CD4-positive, alpha-beta T cell (primary cell): ENCODE results near the gene AGO4. TPM values are rescaled to one million over a fixed set of nuclear protein-coding genes. Genes with fewer than 3 reads are reported as not detected.

Source experiments
- ATAC-seq: fragments of 200-7000 bp; cut with Tn5 transposase; one replicate; pipeline ENCODE4 v1.10.0; 2022; ENCODE audit warnings: mild to moderate bottlenecking; ENCODE audit not compliant: poor library complexity
- CTCF ChIA-PET: fragments of 350-600 bp; sonication (Branson Sonifier 250); formaldehyde crosslinking; loops from one replicate; lab custom pipeline; 2021; ENCODE audit warnings: antibody characterized with exemption, inconsistent platforms; lab: Charles Lee
- POLR2A ChIA-PET: fragments of 350-600 bp; sonication (Branson Sonifier 250); formaldehyde crosslinking; loops from one replicate; lab custom pipeline; 2021; ENCODE audit warnings: antibody characterized with exemption, inconsistent platforms; lab: Charles Lee
- DNase-seq, 14 experiments: peaks; one replicate each; pipeline ENCODE4 v3.0.0-alpha.2; 2013 to 2020; ENCODE audit warnings: mixed read lengths in 2 of 14
- H3K27ac ChIP-seq, 2 donors: one replicate each; pipeline versions ENCODE4 v1.5.1 to v1.7.0; 2013; ENCODE audit warnings: low read length in 2 of 2, low read depth in 1 of 2, mild to moderate bottlenecking in 1 of 2
- H3K27me3 ChIP-seq, 2 experiments: 1 replicate in 1 of 2; 2 replicates in 1 of 2; pipeline versions ENCODE4 v1.6.1 to v1.7.0; 2013; ENCODE audit warnings: low read length in 2 of 2, control low read depth in 1 of 2, mild to moderate bottlenecking in 1 of 2, moderate library complexity in 1 of 2; ENCODE audit not compliant: insufficient read depth in 2 of 2, control insufficient read depth in 1 of 2
- H3K36me3 ChIP-seq: one replicate; pipeline ENCODE4 v1.6.1; 2013; ENCODE audit warnings: low read length, control low read depth; ENCODE audit not compliant: insufficient read depth
- H3K4me1 ChIP-seq: one replicate; pipeline ENCODE4 v1.6.1; 2013; ENCODE audit warnings: low read length, control low read depth; ENCODE audit not compliant: insufficient read depth
- H3K4me3 ChIP-seq: one replicate; pipeline ENCODE4 v1.5.1; 2013; ENCODE audit warnings: mild to moderate bottlenecking, low read length, moderate library complexity
- H3K9me3 ChIP-seq, 2 experiments: 1 replicate in 1 of 2; 2 replicates in 1 of 2; pipeline versions ENCODE4 v1.6.1 to v1.7.0; 2013; ENCODE audit warnings: low read length in 2 of 2, mild to moderate bottlenecking in 2 of 2, control low read depth in 1 of 2, moderate library complexity in 1 of 2; ENCODE audit not compliant: control insufficient read depth in 1 of 2, insufficient read depth in 1 of 2
- H3K27ac Mint-ChIP-seq: one replicate; pipeline ENCODE4 v1.8.0; 2020; ENCODE audit warnings: mixed read lengths
- H3K27me3 Mint-ChIP-seq: one replicate; pipeline ENCODE4 v1.8.0; 2021; ENCODE audit warnings: mixed read lengths
- H3K36me3 Mint-ChIP-seq: one replicate; pipeline ENCODE4 v1.8.0; 2021; ENCODE audit warnings: low read depth, mixed read lengths
- H3K4me1 Mint-ChIP-seq: one replicate; pipeline ENCODE4 v1.8.0; 2021; ENCODE audit warnings: low read depth, mixed read lengths
- H3K4me3 Mint-ChIP-seq: one replicate; pipeline ENCODE4 v1.8.0; 2020; ENCODE audit warnings: mild to moderate bottlenecking, mixed read lengths
- H3K9me3 Mint-ChIP-seq: one replicate; pipeline ENCODE4 v1.8.0; 2020; ENCODE audit warnings: mixed read lengths
- CTCF ChIP-seq: fragments of 200-600 bp; IDR thresholded peaks from one replicate; pipeline ENCODE4 v1.8.0; 2022; ENCODE audit warnings: antibody characterized with exemption, mild to moderate bottlenecking
- intact Hi-C, 2 experiments: fragments of 100-400 bp; cut with DNase I in 1 of 2; cut with micrococcal nuclease in 1 of 2; formaldehyde crosslinking; loops; one replicate each; pipeline versions ENCODE4 v1.15.1 to v1.9.0; 2023 to 2025; cut with DNase I, micrococcal nuclease
- total RNA-seq, 174 experiments: library from RNA in 2 of 174; stranded (reverse) in 2 of 174; gene quantifications; one replicate each; pipeline ENCODE4 v1.2.3 and lab custom pipeline; 2021 to 2026

The AGO4 gene
- total RNA-seq, 2 experiments from 2014 or later: 7.4 to 8.1 TPM

DNA sequence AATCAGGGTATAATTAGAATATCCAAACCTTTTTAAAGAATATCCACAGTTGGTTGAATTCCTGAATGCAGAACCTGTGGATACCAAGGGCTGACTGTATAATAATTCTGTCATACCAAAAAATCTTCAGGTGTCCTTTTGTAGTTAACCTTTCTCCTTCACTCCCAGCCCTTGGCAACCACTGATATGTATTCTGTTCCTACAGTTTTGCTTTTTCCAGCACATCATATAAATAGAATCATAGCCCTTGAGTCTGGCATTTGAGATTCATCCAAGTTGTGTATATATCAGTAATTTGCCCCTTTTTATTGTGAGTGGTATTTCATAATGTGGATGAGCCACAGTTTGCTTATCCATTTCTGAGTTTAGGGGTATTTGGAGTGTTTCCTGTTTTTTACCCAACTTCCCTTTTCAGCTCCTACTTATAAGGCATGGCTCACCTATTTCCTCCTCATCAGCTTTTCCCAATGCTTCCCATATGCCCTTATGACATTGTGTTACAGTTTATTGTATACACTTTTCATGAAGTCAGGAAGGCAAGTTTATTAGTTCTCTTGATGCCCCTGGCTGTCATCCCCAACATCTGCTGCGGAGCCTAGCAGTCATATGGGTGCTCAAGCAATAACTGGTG lies 40.2 kb downstream of the AGO4 start:
- Histone ChIP-seq H3K9me3 (no peaks in the 10 kb centered on the region), H3K27ac (no peak overlapping the region), H3K4me1 (no peaks in the 10 kb centered on the region), H3K4me3 (no peak overlapping the region), H3K27me3 (no peaks in the 10 kb centered on the region), H3K36me3 (peaks cover 31% of the 10 kb centered on the region)
- H3K27me3 Mint-ChIP-seq: no peaks in the 10 kb centered on the region
- intact Hi-C loops: no loop called here
- POLR2A ChIA-PET: no interaction called here
- DNase-seq (no peak), ATAC-seq (no peak)
- H3K9me3 Mint-ChIP-seq: no peaks in the 10 kb centered on the region
- no peak overlapping the region for H3K27ac Mint-ChIP-seq
- CTCF ChIA-PET: no interaction called here
- H3K36me3 Mint-ChIP-seq: peaks cover 66% of the 10 kb centered on the region
- no peaks in the 10 kb centered on the region for H3K4me1 Mint-ChIP-seq
- H3K4me3 Mint-ChIP-seq: no peak overlapping the region
- no peak for TF ChIP-seq CTCF

DNA sequence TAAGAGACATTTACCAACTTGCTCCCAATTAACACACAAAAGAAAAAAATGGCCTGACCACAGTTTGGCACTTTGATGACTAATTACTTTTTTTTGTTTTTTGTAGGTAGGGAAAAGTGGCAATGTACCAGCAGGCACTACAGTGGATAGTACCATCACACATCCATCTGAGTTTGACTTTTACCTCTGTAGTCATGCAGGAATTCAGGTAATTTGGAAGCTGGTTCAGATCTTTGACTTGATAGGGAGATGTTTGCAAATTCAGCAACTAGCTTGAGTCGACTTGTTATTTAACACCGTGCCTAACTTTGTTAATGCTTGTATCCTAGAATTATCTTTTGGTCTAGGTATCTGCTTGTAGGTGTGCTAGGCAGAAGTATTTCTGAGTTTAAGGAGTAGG lies 42.2 kb downstream of the AGO4 start:
- Mint-ChIP-seq H3K9me3 (no peaks in the 10 kb centered on the region), H3K27me3 (no peaks in the 10 kb centered on the region), H3K27ac (no peak overlapping the region), H3K4me1 (no peaks in the 10 kb centered on the region), H3K36me3 (peaks cover 68% of the 10 kb centered on the region), H3K4me3 (no peak overlapping the region)
- no peak overlapping the region for H3K4me3 ChIP-seq
- no peak overlapping the region for H3K27ac ChIP-seq
- ATAC-seq (no peak), DNase-seq (no peak)
- ChIA-PET CTCF (no interaction called here), POLR2A (no interaction called here)
- no peaks in the 10 kb centered on the region for H3K4me1 ChIP-seq
- no peak for TF ChIP-seq CTCF
- H3K9me3 ChIP-seq: no peaks in the 10 kb centered on the region
- H3K36me3 ChIP-seq: peaks cover 38% of the 10 kb centered on the region
- intact Hi-C loops: no loop called here
- H3K27me3 ChIP-seq: no peaks in the 10 kb centered on the region

DNA sequence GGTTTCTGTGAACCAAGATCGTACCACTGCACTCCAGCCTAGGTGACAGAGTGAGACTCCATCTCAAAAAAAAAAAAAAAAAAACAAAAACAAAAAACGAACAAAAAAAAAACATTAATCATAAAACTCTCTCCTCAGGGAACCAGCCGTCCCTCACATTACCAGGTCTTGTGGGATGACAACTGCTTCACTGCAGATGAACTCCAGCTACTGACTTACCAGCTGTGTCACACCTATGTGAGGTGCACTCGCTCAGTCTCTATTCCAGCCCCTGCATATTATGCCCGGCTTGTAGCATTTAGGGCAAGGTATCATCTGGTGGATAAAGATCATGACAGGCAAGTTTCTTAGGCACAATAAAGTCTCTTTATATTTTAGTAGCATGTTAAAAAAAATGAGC lies 42.9 kb downstream of the AGO4 start:
- DNase-seq (no peak), ATAC-seq (no peak)
- H3K36me3 ChIP-seq: peaks cover 41% of the 10 kb centered on the region
- H3K4me1 Mint-ChIP-seq: no peaks in the 10 kb centered on the region
- TF ChIP-seq CTCF: no peak
- H3K36me3 Mint-ChIP-seq: peaks cover 69% of the 10 kb centered on the region
- POLR2A ChIA-PET: no interaction called here
- H3K27me3 ChIP-seq: no peaks in the 10 kb centered on the region
- no peaks in the 10 kb centered on the region for H3K4me1 ChIP-seq
- H3K4me3 ChIP-seq: no peak overlapping the region
- no peaks in the 10 kb centered on the region for H3K9me3 ChIP-seq
- no peak overlapping the region for H3K27ac ChIP-seq
- CTCF ChIA-PET: no interaction called here
- H3K4me3 Mint-ChIP-seq: no peak overlapping the region
- no peaks in the 10 kb centered on the region for H3K27me3 Mint-ChIP-seq
- H3K27ac Mint-ChIP-seq: no peak overlapping the region
- H3K9me3 Mint-ChIP-seq: no peaks in the 10 kb centered on the region
- intact Hi-C loops: no loop called here
